Measurements from ENCODE around the gene JUND. TPM values are rescaled to one million over a fixed set of nuclear protein-coding genes. Genes with fewer than 3 reads are reported as not detected.
"Not testable (repeated sequence)": the region's sequence is repeated elsewhere in the genome, so short reads cannot be mapped to it uniquely, and the experiment has no call there.

The JUND gene
- polyA plus RNA-seq (ENCODE audit: insufficient read length in 12 of 12), result 100 to 1,000 TPM in 8 of 12 donors, 10 to 100 TPM in 3, not detected in 1; 49.8 to 294 (median 112) TPM
- long read RNA-seq, donor 1, transcript JUND-201 (1 exons, 1,863 nt), result major isoform, 1,006 of 1,006 reads
- long read RNA-seq, donor 1, partial matches to known transcripts, result 0 of 1,006 reads
- long read RNA-seq, donor 1, other reads (novel, unspliced or antisense), result 0 of 1,006 reads
- long read RNA-seq, donor 2, transcript JUND-201 (1 exons, 1,863 nt), result major isoform, 294 of 294 reads
- long read RNA-seq, donor 2, partial matches to known transcripts, result 0 of 294 reads
- long read RNA-seq, donor 2, other reads (novel, unspliced or antisense), result 0 of 294 reads
- long read RNA-seq, donor 3, transcript JUND-201 (1 exons, 1,863 nt), result major isoform, 185 of 185 reads
- long read RNA-seq, donor 3, partial matches to known transcripts, result 0 of 185 reads
- long read RNA-seq, donor 3, other reads (novel, unspliced or antisense), result 0 of 185 reads
- long read RNA-seq, donor 4, transcript JUND-201 (1 exons, 1,863 nt), result major isoform, 108 of 108 reads
- long read RNA-seq, donor 4, partial matches to known transcripts, result 0 of 108 reads
- long read RNA-seq, donor 4, other reads (novel, unspliced or antisense), result 0 of 108 reads
- long read RNA-seq, donor 5, transcript JUND-201 (1 exons, 1,863 nt), result major isoform, 586 of 586 reads
- long read RNA-seq, donor 5, partial matches to known transcripts, result 0 of 586 reads
- long read RNA-seq, donor 5, other reads (novel, unspliced or antisense), result 0 of 586 reads
- long read RNA-seq, donor 6, transcript JUND-201 (1 exons, 1,863 nt), result major isoform, 293 of 293 reads
- long read RNA-seq, donor 6, partial matches to known transcripts, result 0 of 293 reads
- long read RNA-seq, donor 6, other reads (novel, unspliced or antisense), result 0 of 293 reads
- long read RNA-seq, donor 7, transcript JUND-201 (1 exons, 1,863 nt), result major isoform, 168 of 168 reads
- long read RNA-seq, donor 7, partial matches to known transcripts, result 0 of 168 reads
- long read RNA-seq, donor 7, other reads (novel, unspliced or antisense), result 0 of 168 reads
- long read RNA-seq, donor 8, transcript JUND-201 (1 exons, 1,863 nt), result major isoform, 534 of 534 reads
- long read RNA-seq, donor 8, partial matches to known transcripts, result 0 of 534 reads
- long read RNA-seq, donor 8, other reads (novel, unspliced or antisense), result 0 of 534 reads
- long read RNA-seq, donor 9, transcript JUND-201 (1 exons, 1,863 nt), result major isoform, 413 of 413 reads
- long read RNA-seq, donor 9, partial matches to known transcripts, result 0 of 413 reads
- long read RNA-seq, donor 9, other reads (novel, unspliced or antisense), result 0 of 413 reads
- long read RNA-seq, donor 10, transcript JUND-201 (1 exons, 1,863 nt), result major isoform, 207 of 207 reads
- long read RNA-seq, donor 10, partial matches to known transcripts, result 0 of 207 reads
- long read RNA-seq, donor 10, other reads (novel, unspliced or antisense), result 0 of 207 reads
- long read RNA-seq, donor 11, transcript JUND-201 (1 exons, 1,863 nt), result major isoform, 481 of 481 reads
- long read RNA-seq, donor 11, partial matches to known transcripts, result 0 of 481 reads
- long read RNA-seq, donor 11, other reads (novel, unspliced or antisense), result 0 of 481 reads

DNA sequence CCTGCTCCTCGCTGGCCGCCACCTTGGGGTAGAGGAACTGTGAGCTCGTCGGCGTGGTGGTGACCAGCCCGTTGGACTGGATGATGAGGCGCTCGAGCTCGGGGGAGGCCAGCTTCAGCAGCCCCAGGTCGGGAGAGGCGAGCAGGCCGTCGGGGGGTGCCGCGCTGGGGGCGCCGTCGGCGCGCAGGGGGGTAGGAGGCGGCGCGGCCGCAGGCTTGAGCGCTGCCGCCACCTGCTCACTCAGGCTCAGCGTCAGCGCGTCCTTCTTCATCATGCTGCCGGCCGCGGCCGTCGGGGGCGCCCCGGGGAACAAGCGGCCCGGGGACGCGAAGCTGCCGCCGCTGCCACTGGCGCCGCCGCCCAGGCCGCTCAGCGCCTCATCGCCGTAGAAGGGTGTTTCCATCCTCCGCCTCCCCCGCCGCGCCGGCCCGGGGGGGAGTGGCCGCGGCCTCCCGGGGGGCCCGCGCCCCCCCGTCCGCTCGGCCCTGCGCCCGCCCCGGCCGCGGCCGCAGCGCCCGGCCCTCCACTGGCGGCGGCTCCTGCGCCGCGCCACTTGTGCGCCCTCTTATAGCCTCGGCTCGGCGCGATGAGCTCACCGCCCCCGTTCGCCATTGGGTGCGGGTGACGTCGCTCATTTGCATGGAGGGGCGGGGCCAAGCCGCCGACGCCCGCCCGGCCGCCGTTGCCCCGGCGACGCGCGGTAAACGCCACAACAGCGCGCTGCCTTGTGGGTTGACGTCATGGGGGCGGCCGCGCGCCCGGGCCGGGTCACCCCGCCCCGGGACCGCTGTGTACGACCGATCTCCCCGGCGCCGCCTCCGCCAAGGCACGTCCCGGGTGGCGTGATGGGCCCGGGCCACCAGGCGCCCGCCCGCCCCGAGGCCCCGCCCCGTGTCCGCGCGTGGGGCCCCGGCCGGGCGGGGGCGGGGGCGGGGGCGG, at the start of gene JUND:
Gene JUND (minus strand): TSS at position 541 of the 939 bp plus-strand sequence. CDS start 138 bp downstream, at position 403.
- DNase-seq, result peak; percentile 98

DNA sequence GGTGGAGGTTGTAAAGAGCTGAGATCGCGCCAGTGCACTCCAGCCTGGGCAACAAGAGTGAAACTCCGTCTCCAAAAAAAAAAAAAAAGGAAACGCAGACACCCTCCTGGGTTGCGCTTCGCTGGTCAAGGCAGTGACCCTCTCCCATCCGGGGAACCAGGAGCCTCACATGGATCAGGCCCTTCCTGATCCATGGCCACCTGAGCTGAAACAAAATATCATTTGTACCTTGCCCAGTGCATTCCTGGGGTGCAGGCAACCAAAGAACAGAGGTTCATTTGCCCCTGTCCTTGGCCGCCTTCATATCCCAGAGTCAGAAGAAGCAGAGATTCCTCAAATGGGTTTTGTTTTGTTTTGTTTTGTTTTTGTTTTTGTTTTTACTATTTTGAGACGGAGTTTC, 49.4 kb upstream of the JUND start:
- DNase-seq, result no peak

DNA sequence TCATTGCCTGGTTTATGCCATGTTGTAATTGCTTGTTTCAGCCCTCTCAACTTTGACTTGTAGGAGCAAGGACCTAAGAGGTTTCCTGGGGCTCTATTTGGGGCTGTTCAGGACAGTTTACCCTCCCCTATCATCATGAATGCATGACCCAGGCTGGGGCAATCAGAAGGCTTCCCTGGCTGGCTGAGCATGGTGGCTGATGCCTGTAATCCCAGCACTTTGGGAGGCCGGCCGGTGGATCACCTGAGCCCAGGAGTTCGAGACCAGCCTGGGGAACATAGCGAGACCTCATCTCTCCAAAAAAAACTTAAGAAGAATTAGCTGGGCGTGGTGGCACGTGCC, 47.6 kb upstream of the JUND start:
- no peak for DNase-seq

DNA sequence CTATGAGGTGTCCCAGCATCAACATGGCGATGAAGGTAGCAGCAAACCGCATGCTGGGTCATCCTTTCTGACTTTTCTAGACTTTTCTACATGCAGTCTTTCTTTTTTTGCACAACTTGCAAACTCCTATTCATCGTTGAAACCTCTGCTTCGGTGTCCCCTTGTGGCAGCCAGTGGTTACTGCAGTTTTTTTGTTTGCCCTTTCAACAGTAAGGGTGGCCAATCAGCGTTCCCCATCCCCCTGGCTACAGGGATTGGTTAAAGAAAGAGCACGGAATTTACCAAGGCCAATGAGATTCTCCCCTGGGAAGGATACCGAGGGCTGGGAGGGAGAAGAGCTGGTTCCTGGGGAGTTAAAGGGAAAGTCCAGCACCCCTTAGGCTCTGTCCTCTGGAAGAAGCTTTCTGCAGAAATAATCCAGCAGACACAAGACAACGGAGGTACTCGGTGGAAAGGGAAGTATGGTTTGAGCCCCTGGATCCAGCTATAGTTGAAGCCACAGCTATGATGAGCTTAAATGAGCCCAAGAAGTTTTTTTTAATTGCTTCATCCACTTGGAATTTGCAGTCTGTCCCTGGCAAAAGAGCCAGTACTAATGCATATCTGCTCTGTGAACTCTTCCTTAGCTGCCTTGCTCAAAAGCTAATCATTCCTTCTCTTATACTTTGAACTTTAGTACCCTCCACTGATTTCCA, 47.1 kb upstream of the JUND start:
- DNase-seq, result peak; percentile 97

DNA sequence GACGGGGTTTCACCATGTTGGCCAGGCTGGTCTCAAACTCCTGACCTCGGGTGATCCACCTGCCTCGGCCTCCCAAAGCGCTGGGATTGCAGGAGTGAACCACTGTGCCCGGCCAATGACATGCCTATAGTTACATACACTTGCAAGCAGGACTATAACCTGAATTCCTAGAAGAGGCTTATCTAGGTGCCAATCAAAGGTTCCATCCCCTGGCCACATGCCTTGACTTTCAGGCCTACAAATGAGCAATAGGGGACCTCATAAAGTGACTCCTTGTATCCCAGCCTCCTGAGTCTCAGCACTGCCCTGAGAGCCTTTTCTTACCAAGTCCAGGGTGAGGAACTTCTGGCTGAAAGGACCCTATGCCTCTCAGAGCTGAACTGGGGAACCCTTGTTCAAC, 45.4 kb upstream of the JUND start:
- no peak for DNase-seq

DNA sequence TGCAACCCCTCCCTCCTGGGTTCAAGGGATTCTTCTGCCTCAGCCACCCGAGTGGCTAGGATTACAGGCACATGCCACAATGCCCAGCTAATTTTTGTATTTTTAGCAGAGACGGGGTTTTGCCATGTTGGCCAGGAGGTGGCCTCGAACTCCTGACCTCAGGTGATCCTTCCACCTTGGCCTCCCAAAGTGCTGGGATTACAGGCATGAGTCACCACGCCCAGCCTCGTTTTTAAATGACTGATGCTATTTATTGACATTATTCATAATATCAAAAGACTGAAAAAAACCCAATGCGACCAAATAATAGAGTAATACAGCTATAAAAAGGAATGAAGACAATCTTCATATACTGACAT, 42.9 kb upstream of the JUND start:
- not testable (repeated sequence) for DNase-seq

DNA sequence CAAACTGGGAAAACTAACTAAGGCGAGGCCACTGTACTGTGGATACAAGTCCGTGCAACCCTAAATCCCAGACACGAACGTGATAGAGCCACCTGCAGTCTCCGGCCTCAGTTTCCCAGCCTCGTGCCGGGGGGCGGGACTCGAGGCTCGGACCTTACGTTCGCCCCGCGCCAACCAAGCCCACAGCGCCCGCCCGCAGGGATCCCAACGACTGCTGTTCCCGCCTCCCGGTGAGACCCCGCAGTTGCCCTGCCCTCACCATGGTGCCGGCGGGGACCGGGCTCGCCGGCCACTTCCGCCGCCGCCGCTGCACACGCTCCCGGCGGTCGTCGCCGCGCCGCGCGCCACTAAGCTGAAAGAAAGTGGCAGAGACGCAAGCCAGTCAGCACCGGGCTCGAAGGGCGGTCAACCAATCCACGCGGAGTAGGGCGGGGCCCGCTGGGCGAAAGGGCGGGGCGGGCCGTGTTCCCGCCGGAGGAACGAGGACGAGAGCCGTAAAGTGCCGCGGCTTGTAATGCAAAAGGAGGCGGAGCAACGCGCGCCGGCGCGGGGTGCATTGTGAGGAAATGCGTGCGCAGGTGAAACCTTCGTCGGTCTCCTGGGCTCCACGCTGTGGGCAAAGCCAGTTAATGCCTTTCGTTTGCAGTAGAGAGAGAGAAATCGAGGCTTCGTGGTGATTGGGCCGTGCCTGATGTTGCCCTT, 41.5 kb upstream of the JUND start, which contains the start of gene LSM4:
Gene LSM4 (minus strand): TSS at position 318 of the 702 bp plus-strand sequence. CDS start 56 bp downstream, at position 262.
- peak; percentile 96 for DNase-seq

DNA sequence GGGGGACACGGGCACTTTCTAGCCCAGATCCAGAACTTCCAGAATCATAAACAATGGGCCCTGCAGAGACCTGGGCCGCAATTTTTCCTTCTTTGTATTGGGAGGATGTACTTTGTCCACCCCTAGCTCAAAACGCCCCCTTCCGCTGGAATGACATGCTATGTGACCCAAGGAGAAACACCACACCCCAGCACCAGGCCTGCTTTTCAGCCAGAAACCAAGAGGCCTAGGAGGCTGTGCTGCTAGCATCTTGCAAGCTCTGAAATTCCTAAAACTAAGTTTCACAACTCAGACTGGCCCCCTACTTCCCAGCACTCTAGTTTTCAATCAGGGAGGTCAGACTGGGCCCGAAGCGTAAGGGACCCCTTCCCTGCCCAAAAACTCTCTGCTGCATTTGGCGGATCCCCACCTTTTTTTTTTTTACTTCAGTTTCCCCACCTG, 40.9 kb upstream of the JUND start:
- DNase-seq, result no peak

DNA sequence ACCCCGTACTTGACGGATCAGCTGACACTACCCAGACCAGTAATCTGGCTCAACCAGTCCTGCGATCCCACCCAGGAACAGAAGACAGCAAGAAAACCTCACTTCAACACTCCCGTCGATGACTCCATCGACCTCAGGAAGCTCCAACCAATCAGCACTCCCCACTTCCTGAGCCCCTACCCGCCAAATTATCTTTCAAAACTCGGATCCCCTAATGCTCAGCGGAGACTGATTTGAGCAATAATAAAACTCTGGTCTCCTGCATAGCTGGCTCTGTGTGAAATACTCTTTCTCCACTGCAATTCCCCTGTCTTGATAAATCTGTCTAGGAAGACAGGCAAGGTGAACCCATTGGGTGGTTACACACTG, 40.3 kb upstream of the JUND start:
- DNase-seq, result no peak

DNA sequence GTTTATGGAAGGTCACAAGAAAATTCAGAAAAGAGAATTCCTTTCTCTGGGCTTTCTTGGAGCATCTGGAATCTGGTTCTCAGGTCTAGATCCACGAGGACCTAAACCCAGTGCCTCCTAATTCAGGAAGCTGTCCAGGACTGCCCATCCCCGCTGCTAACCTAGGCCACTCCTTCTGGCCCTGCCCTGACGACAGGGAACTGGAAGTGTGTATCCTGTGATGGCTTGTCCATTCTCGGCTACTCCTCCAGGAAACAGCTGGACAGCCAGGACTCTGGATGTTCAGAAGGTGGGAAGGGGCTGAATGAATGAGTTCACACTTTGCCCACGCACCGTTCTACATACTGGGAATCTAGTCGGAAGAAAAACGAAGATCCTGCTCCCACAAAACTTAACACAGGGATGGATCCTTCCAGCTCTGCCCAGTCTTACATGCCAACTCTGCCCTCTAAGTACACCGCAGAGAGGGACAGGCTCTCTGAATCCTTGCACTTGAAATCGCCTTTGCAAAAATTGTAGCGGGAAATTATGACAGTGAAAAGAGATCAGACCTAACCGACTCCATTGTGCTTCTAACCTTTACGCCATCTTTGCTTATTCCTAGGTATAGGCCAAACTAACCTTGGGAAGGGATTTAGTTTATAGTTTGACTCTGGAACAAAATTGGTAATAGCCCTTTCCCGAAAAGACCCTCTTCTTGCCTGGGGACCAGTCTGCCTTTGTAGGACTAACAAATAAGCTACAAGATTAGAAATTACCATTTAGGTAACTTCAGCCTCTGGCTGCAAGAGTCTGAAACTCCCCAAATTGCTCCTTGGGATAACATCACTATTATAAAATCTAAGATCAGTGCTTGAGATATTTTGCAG, 39.7 kb upstream of the JUND start:
- DNase-seq, result no peak

DNA sequence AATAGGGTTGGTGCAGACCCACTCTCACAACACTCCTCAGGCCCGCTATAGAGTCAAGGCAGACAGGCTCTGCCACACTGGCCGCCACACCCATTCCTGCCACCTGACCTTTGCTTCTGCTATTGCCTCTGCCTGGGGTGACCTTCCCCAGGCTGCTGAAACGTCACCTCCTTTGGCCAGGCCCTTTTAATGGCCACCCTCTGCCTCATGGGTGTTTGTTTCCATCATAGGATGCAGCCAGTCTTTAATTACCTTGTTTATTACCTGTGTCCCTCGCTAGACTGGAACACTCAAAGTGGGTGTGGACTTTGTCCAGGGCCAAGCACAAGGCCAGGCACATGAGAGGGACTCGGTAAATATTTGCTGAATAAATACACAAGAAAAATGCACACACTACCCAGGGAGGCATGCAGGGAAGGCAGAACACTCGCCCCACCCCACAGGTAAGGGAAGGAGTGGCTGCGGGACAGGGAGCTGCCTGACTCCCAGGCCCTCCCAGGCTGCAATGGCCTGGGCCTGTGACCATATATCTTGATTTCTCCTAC, 38.2 kb upstream of the JUND start:
- no peak for DNase-seq

DNA sequence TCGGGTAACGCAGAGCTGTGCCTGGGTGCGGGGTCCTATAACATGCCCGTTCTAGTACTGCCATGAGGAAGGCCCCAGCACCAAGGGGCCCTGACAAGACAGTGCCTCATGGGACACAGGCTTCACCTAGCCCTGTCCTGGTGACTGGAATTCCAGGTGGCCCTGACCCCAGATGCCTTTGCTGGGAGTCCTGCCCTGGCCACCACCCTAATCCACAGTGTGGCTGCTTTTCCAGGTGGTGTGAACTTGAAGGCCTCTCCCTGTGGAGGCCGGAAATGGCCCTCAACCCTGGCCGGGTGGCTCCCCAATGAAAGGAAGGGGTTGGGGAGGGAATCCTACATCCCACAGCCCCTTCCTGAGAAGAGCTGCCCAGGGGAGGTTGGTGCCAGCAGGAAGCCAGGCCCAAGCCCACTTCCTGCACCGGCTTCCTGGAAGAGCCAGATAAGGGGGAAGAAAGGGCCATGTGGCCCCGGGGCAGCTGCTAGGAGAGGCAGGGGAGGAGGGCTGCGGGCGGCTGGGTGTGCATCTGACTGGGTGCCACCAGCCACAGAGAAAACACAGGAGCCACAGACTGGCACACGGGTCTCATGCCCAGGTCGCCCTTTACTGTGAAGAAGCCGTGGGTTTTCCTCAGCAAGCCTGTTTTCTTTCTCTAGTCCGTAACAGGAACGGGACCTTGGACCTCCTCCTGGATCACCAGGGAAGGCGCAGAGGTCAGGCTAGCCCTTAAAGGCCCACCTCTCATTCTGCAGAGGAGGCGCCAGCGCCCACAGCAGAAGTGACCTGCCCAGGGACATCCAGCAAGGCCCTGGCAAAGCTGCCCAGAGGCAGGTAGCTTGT, 36.8 kb upstream of the JUND start:
- DNase-seq, result no peak

DNA sequence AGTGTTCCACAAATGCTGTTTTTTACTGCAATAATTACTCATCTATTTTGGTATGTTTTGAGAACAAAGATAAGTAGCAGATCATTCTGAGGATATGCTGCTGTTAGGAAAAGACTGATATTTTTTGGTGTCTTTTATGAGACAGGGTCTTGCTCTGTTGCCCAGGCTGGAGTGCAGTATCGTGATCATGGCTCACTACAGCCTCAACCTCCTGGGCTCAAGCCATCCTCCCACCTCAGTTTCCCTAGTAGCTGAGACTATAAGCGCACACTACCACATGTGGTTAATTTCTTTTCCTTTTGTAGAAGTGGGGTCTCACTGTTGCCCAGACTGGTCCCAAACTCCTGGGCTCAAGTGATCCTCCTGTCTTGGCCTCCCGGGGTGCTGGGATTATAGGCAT, 32.0 kb upstream of the JUND start:
- DNase-seq, result no peak

DNA sequence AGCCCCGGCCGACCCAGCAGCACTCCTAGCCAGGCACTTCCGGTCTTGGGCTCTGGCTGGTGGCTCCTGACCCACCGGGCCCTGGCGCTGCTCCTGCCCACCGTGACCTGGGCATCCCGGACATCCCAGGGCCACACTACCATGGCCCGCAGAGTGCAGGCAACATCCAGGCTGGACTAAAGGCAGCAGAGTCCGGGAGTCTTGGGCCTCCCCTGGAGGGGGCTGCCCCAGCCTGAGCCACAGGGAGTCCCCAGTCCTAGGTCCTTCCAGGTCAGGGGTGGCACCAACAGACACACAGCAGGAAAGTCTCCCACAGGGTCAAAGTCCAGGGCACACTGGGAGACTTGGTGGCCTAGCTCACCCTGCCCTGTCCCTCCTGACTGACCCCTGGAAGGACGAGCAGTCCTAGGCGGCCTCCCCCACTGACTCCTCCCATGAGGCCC, 30.7 kb upstream of the JUND start:
- no peak for DNase-seq

DNA sequence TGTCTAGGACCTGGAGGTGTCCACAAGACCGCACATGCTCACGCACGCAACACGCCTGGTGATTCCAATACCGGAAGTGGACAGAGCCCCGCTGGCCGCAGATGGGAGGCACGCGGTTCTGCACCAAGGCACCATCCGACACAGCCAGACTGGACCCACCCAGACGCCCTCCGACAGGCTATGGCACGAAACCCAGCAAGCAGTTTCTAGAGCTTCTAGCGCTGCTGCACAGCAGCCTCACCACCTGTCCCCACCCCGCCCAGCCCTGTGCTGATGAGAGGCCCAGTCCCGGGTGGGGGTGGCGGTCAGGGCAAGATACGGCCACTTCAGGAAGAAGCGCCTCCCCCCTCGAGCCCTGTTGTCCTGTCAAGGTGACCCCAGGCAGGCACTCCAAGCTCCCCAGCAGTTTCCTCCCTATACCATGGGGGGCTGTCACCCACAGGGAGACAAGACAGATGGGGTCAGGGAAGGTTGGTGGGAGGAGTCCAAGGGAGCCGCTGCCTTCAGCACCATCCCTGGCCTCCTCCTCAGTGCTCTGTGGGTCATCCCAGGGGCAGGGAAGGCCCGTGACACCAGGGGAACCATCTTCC, 30.2 kb upstream of the JUND start:
- DNase-seq, result no peak

DNA sequence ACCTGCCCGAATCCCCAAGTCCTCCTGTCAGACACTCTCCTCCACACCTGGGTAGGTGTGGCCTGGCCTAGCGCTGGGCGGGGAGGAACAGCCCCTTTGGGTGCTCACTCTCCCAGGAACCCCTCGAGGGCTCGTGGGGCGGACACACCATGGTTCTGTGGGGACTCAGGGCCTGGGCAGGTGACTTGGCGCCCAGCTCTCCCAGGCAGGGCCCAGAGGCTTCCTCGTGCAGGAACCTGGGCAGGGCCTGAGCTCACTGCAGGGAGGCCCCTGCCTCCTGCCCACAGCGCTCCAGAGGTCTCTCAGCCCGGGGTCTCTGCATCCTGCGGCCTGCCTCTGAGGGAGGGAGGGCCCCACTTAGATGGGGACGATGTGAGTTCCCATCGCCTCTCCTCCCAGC, 29.5 kb upstream of the JUND start:
- DNase-seq, result no peak

Measured in muscle of arm (tissue), 14 donors.